Right lobe of liver (tissue), 6 donors: ENCODE results near the gene CCL2. TPM values are rescaled to one million over a fixed set of nuclear protein-coding genes. Genes with fewer than 3 reads are reported as not detected.

Experiments used
- ATAC-seq, 4 donors: fragments of 200-7000 bp; cut with Tn5 transposase; one replicate each; pipeline ENCODE4 v1.9.1; 2020; ENCODE audit warnings: mild to moderate bottlenecking in 4 of 4, moderate library complexity in 4 of 4
- DNase-seq, 3 donors: peaks; one replicate each; pipeline ENCODE4 v3.0.0-alpha.2; 2020
- H3K27ac ChIP-seq, 3 donors: fragments of 200-600 bp; one replicate each; pipeline ENCODE4 v1.8.0; 2022
- H3K27me3 ChIP-seq, 2 donors: fragments of 200-600 bp; one replicate each; pipeline ENCODE4 v1.8.0; 2022
- H3K36me3 ChIP-seq, 4 donors: fragments of 200-600 bp; sonication (generic) in 1 of 4; one replicate each; pipeline versions ENCODE4 v1.5.1 to v1.8.0; 2017 to 2022; ENCODE audit warnings: control low read depth in 1 of 4
- H3K4me1 ChIP-seq, 4 donors: fragments of 200-600 bp; sonication (generic) in 1 of 4; one replicate each; pipeline versions ENCODE4 v1.5.1 to v1.8.0; 2017 to 2022; ENCODE audit warnings: control low read depth in 1 of 4
- H3K4me3 ChIP-seq, 3 donors: fragments of 200-600 bp; one replicate each; pipeline ENCODE4 v1.8.0; 2022
- H3K9me3 ChIP-seq, 4 donors: fragments of 200-600 bp; sonication (generic) in 1 of 4; one replicate each; pipeline versions ENCODE4 v1.5.1 to v1.8.0; 2017 to 2022; ENCODE audit warnings: control low read depth in 1 of 4
- CTCF ChIP-seq, 4 donors: fragments of 200-600 bp in 3 of 4; fragments of 450-650 bp in 1 of 4; IDR thresholded peaks; one replicate each; pipeline versions ENCODE4 v1.5.1 to v1.8.0; 2016 to 2022; ENCODE audit warnings: antibody characterized with exemption in 4 of 4, mild to moderate bottlenecking in 2 of 4
- POLR2A ChIP-seq: fragments of 450-650 bp; IDR thresholded peaks from one replicate; pipeline ENCODE4 v1.6.1; 2017; ENCODE audit warnings: antibody characterized with exemption, mild to moderate bottlenecking
- WGBS: methylation state at CpG from one replicate; pipeline ENCODE4 v1.1.6; 2018; ENCODE audit warnings: low coverage, low lambda C conversion rate; ENCODE audit not compliant: insufficient coverage; ENCODE audit errors: missing lambda C conversion rate; 5-methylcytosine and 5-hydroxymethylcytosine counted together
- intact Hi-C, 2 donors: fragments of 100-400 bp; cut with DNase I; formaldehyde crosslinking; loops; one replicate each; pipeline versions ENCODE4 v1.11.2 to v1.14.1; 2022
- total RNA-seq, 6 experiments: library from RNA; depleted of rRNA in 2 of 6; stranded (reverse); fragments of >200 nt in 2 of 6; fragmentation: NEBNext Ultra II Directional in 3 of 6; extraction: Animal tissue kit (Norgen Biotek cat#: 25700) in 3 of 6; gene quantifications; one replicate each; pipeline versions ENCODE4 v1.1.0 to v1.2.4, GENCODE V29; 2016 to 2023
- donor health status: DM: no; HTN: yes; CAD: no.
- donor health status: DM: no; HTN: no; CAD: no.
- donor health status: DM: no; HTN: no; CAD: no.
- donor health status: DM: no; HTN: yes; CAD: no.
- donor health status: DM: no; HTN: yes; CAD: no.

The CCL2 gene
- total RNA-seq, 6 experiments from 2014 or later: 0.66 to 32.2 (median 3.8) TPM

- intact Hi-C loops: loop anchor here in 1 of 2 donors (10.0 kb wide), 1 partner anchor 97 kb away; no protein-coding TSS in a partner anchor
- Histone ChIP-seq H3K9me3 (no peaks in the 10 kb centered on the region), H3K4me1 (no peaks in the 10 kb centered on the region), H3K27ac (no peak overlapping the region), H3K4me3 (no peak overlapping the region), H3K36me3 (no peaks in the 10 kb centered on the region), H3K27me3 (no peaks in the 10 kb centered on the region)
- DNase-seq (no peak), ATAC-seq (no peak)
- 75% methylated on average over 1 of the region's 2 CpGs for WGBS
- TF ChIP-seq POLR2A (no peak), CTCF (IDR thresholded peaks at IDR 0.05) (no peak)
These were observed 46.9 kb downstream of the CCL2 start for GRCh38 chr17:34301986-34302385.

DNA sequence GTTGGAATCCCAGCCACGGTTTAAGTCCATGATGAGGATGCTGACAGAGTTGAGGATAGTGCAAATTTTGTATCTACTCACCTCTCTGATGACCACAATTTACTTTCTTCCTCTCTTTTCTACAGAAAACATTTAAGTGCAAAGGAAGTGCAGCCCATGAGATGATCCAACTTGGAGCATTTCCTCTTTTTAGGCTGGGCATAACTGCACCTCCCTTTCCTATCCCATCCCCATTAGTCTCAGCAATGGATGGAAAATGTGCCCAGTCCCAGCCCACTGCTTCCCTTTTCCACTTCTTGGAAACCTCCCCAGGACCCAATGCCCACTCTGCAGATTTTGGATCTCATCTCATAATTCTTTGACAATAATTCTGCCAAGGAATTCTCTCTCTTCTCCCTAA, 47.6 kb downstream of the CCL2 start:
- H3K27ac ChIP-seq: no peak overlapping the region
- H3K4me3 ChIP-seq: no peak overlapping the region
- H3K9me3 ChIP-seq: no peaks in the 10 kb centered on the region
- intact Hi-C loops: loop anchor here in 1 of 2 donors (10.0 kb wide), 1 partner anchor 98 kb away; no protein-coding TSS in a partner anchor
- no peaks in the 10 kb centered on the region for H3K27me3 ChIP-seq
- no peak for TF ChIP-seq POLR2A
- TF ChIP-seq CTCF (IDR thresholded peaks at IDR 0.05): no peak
- H3K4me1 ChIP-seq: no peaks in the 10 kb centered on the region
- H3K36me3 ChIP-seq: no peaks in the 10 kb centered on the region
- DNase-seq (no peak), ATAC-seq (no peak)
- 67% methylated on average over 1 of the region's 1 CpG for WGBS

DNA sequence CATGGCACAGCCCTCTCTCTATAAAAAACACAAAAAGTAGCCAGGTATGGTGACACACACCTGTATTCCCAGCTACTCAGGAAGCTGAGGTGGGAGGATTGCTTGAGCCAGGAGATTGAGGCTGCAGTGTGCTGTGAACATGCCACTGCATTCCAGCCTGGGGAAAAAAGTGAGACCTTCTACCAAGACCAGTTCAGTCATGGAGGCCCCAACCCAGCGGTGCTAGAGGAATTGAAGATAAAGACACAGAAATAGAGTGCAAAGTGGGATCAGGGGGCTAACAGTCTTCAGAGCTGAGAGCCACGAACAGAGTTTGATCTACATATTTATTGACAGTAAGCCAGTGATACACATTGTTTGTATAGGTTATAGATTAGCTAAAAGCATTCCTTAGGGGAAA, 48.5 kb downstream of the CCL2 start:
- no peak for ATAC-seq
- intact Hi-C loops: loop anchor here in 1 of 2 donors (10.0 kb wide), 1 partner anchor 99 kb away; no protein-coding TSS in a partner anchor
- no peak for TF ChIP-seq CTCF (IDR thresholded peaks at IDR 0.05)
- TF ChIP-seq POLR2A: no peak
- no peak overlapping the region for H3K4me3 ChIP-seq
- no peak for DNase-seq
- H3K9me3 ChIP-seq: no peaks in the 10 kb centered on the region
- WGBS: 29% methylated on average over 1 of the region's 2 CpGs
- H3K4me1 ChIP-seq: no peaks in the 10 kb centered on the region
- H3K27me3 ChIP-seq: no peaks in the 10 kb centered on the region
- no peak overlapping the region for H3K27ac ChIP-seq
- no peaks in the 10 kb centered on the region for H3K36me3 ChIP-seq

- Histone ChIP-seq H3K4me1 (no peaks in the 10 kb centered on the region), H3K27ac (no peak overlapping the region), H3K36me3 (no peaks in the 10 kb centered on the region), H3K27me3 (no peaks in the 10 kb centered on the region), H3K4me3 (no peak overlapping the region), H3K9me3 (no peaks in the 10 kb centered on the region)
- intact Hi-C loops: loop anchor here in 1 of 2 donors (10.0 kb wide), 1 partner anchor 100 kb away; no protein-coding TSS in a partner anchor
- ATAC-seq (no peak), DNase-seq (no peak)
- WGBS: no CpG with 5 or more reads among the region's 4 CpGs
- no peak for TF ChIP-seq CTCF (IDR thresholded peaks at IDR 0.05)
- TF ChIP-seq POLR2A: no peak
These were observed 50.0 kb downstream of the CCL2 start for GRCh38 chr17:34305061-34305460.

DNA sequence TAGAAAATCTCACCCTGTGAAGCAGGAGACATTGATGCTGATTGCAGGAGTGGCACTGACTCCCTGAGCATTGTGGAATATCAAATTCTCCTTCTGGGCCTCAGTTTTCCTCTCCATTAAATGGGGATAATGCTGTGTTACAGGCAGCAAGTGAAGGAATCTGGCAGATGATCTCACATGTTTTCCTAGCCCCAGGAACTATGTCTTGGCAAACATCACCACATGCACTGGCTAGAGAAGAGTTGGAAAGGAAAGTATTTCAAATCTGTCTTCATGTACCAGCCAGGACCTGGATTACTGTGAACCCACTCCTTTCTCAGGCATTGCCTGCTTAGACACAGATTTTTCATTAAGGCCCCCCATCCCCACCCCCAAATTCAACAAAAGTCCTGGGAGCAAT, 50.5 kb downstream of the CCL2 start:
- no peak overlapping the region for H3K27ac ChIP-seq
- TF ChIP-seq CTCF (IDR thresholded peaks at IDR 0.05) (no peak), POLR2A (no peak)
- H3K4me1 ChIP-seq: no peaks in the 10 kb centered on the region
- H3K9me3 ChIP-seq: no peaks in the 10 kb centered on the region
- H3K27me3 ChIP-seq: no peaks in the 10 kb centered on the region
- no peak for DNase-seq
- no peaks in the 10 kb centered on the region for H3K36me3 ChIP-seq
- intact Hi-C loops: loop anchor here in 1 of 2 donors (10.0 kb wide), 1 partner anchor 101 kb away; no protein-coding TSS in a partner anchor
- no peak overlapping the region for H3K4me3 ChIP-seq
- ATAC-seq: no peak
